Left kidney (tissue), 2 donors: ENCODE data around the gene SMAD3. TPM values are rescaled to one million over a fixed set of nuclear protein-coding genes. Genes with fewer than 3 reads are reported as not detected.
"Not testable (repeated sequence)": the region's sequence is repeated elsewhere in the genome, so short reads cannot be mapped to it uniquely, and the experiment has no call there.

Experiments
- DNase-seq: peaks from one replicate; pipeline ENCODE4 v3.0.0-alpha.2; 2013
- polyA plus RNA-seq: library from polyadenylated mRNA; unstranded; fragments of 120-200 nt; gene quantifications from one replicate; pipeline ENCODE4 v1.2.1, GENCODE V29; 2013; ENCODE audit not compliant: insufficient read length

Gene SMAD3
- polyA plus RNA-seq, 1 donor = 50.8 TPM

GRCh38 chr15:67142092-67142766 is 76.8 kb downstream of the SMAD3 start:
- no peak for DNase-seq

GRCh38 chr15:67142767-67143100 is 77.3 kb downstream of the SMAD3 start:
- DNase-seq = no peak

GRCh38 chr15:67143646-67144045 is 78.2 kb downstream of the SMAD3 start:
- no peak for DNase-seq

- no peak for DNase-seq
These were observed 79.4 kb downstream of the SMAD3 start for GRCh38 chr15:67144609-67145311.

- no peak for DNase-seq
These were observed 79.9 kb downstream of the SMAD3 start for GRCh38 chr15:67145312-67145610.

GRCh38 chr15:67145710-67146109 is 80.3 kb downstream of the SMAD3 start:
- DNase-seq = no peak

- DNase-seq = no peak
These were observed 80.8 kb downstream of the SMAD3 start for GRCh38 chr15:67146234-67146633.

GRCh38 chr15:67146875-67147381 is 81.5 kb downstream of the SMAD3 start:
- DNase-seq = no peak

- DNase-seq = no peak
These were observed 82.1 kb downstream of the SMAD3 start for GRCh38 chr15:67147396-67147949.

- no peak for DNase-seq
These were observed 82.8 kb downstream of the SMAD3 start for GRCh38 chr15:67148196-67148701.

- no peak for DNase-seq
These were observed 83.8 kb downstream of the SMAD3 start for GRCh38 chr15:67149068-67149772.

GRCh38 chr15:67149773-67150022 is 84.3 kb downstream of the SMAD3 start:
- no peak for DNase-seq

- no peak for DNase-seq
These were observed 84.8 kb downstream of the SMAD3 start for GRCh38 chr15:67150023-67150860.

GRCh38 chr15:67152429-67152828 is 87.0 kb downstream of the SMAD3 start:
- DNase-seq = no peak

- not testable (repeated sequence) for DNase-seq
These were observed 87.6 kb downstream of the SMAD3 start for GRCh38 chr15:67153044-67153443.

- DNase-seq = no peak
These were observed 88.8 kb downstream of the SMAD3 start for GRCh38 chr15:67154249-67154648.

- DNase-seq = no peak
These were observed 91.0 kb downstream of the SMAD3 start for GRCh38 chr15:67156426-67156825.

GRCh38 chr15:67156834-67157233 is 91.4 kb downstream of the SMAD3 start:
- no peak for DNase-seq

GRCh38 chr15:67157521-67158252 is 92.3 kb downstream of the SMAD3 start:
- DNase-seq = no peak

GRCh38 chr15:67158367-67158766 is 93.0 kb downstream of the SMAD3 start:
- DNase-seq = no peak

GRCh38 chr15:67161412-67161811 is 96.0 kb downstream of the SMAD3 start:
- no peak for DNase-seq
